Natural killer cell (primary cell): ENCODE results near the gene KRT7. TPM values are rescaled to one million over a fixed set of nuclear protein-coding genes. Genes with fewer than 3 reads are reported as not detected.

Experiments used
- ATAC-seq, 3 donors: fragments of 150-1000 bp in 2 of 3; fragments of 200-7000 bp in 1 of 3; cut with Tn5 transposase; 1 replicate in 1 of 3; 2 replicates in 2 of 3; pipeline ENCODE4 v1.10.0; 2021; ENCODE audit warnings: mild to moderate bottlenecking in 2 of 3, moderate library complexity in 2 of 3
- DNase-seq, 2 donors: peaks; one replicate each; pipeline versions ENCODE4 v3.0.0 to v3.0.0-alpha.2; 2013 to 2021; ENCODE audit warnings: mixed read lengths in 1 of 2
- H3K27ac ChIP-seq: one replicate; pipeline ENCODE4 v1.5.1; 2013; ENCODE audit warnings: mild to moderate bottlenecking, low read length
- H3K27me3 ChIP-seq: one replicate; pipeline ENCODE4 v1.6.1; 2013; ENCODE audit warnings: low read length; ENCODE audit not compliant: control insufficient read depth, insufficient read depth
- H3K36me3 ChIP-seq: one replicate; pipeline ENCODE4 v1.6.1; 2013; ENCODE audit warnings: low read length; ENCODE audit not compliant: control insufficient read depth, insufficient read depth
- H3K4me1 ChIP-seq: one replicate; pipeline ENCODE4 v1.6.1; 2013; ENCODE audit warnings: low read length; ENCODE audit not compliant: control insufficient read depth, insufficient read depth
- H3K4me3 ChIP-seq: one replicate; pipeline ENCODE4 v1.5.1; 2013; ENCODE audit warnings: low read length
- H3K9me3 ChIP-seq: one replicate; pipeline ENCODE4 v1.6.1; 2013; ENCODE audit warnings: low read length; ENCODE audit not compliant: control insufficient read depth, insufficient read depth
- H3K27ac Mint-ChIP-seq, 2 donors: one replicate each; pipeline ENCODE4 v1.8.0; 2022; ENCODE audit warnings: mild to moderate bottlenecking in 2 of 2, mixed read lengths in 2 of 2, moderate library complexity in 1 of 2
- H3K27me3 Mint-ChIP-seq, 2 donors: one replicate each; pipeline ENCODE4 v1.8.0; 2022; ENCODE audit warnings: low read depth in 2 of 2, mixed read lengths in 2 of 2
- H3K36me3 Mint-ChIP-seq: one replicate; pipeline ENCODE4 v1.8.0; 2022; ENCODE audit warnings: mixed read lengths
- H3K4me1 Mint-ChIP-seq, 2 donors: one replicate each; pipeline ENCODE4 v1.8.0; 2022; ENCODE audit warnings: mixed read lengths in 2 of 2
- H3K4me3 Mint-ChIP-seq: one replicate; pipeline ENCODE4 v1.8.0; 2022; ENCODE audit warnings: mild to moderate bottlenecking, moderate library complexity, mixed read lengths
- H3K9me3 Mint-ChIP-seq, 2 donors: one replicate each; pipeline ENCODE4 v1.8.0; 2022; ENCODE audit warnings: mixed read lengths in 2 of 2
- WGBS: methylation state at CpG from one replicate; pipeline ENCODE4 v1.1.7; 2013; ENCODE audit warnings: missing lambda C conversion rate; ENCODE audit not compliant: insufficient coverage; 5-methylcytosine and 5-hydroxymethylcytosine counted together
- intact Hi-C: fragments of 100-400 bp; cut with micrococcal nuclease; formaldehyde crosslinking; loops from one replicate; pipeline ENCODE4 v1.14.2; 2022
- total RNA-seq, 4 donors: library from RNA; stranded (reverse); fragments of 120-200 nt in 1 of 4; gene quantifications; one replicate each; pipeline versions ENCODE4 v1.2.3 to v1.2.4, GENCODE V29; 2013 to 2022
- TF ChIP-seq, protein P1 (sequence below): fragments of 200-600 bp; IDR thresholded peaks from one replicate; pipeline ENCODE4 v1.8.0; 2022; ENCODE audit warnings: antibody characterized with exemption

The KRT7 gene
- total RNA-seq, 3 donors from 2014 or later (not counting 1 experiment from before 2014, with no cell fraction given) = 0.54 TPM; not detected in 2

- no peak overlapping the region for H3K4me3 Mint-ChIP-seq
- H3K27ac ChIP-seq = no peak overlapping the region
- H3K9me3 ChIP-seq = no peaks in the 10 kb centered on the region
- TF ChIP-seq, protein P1, sequence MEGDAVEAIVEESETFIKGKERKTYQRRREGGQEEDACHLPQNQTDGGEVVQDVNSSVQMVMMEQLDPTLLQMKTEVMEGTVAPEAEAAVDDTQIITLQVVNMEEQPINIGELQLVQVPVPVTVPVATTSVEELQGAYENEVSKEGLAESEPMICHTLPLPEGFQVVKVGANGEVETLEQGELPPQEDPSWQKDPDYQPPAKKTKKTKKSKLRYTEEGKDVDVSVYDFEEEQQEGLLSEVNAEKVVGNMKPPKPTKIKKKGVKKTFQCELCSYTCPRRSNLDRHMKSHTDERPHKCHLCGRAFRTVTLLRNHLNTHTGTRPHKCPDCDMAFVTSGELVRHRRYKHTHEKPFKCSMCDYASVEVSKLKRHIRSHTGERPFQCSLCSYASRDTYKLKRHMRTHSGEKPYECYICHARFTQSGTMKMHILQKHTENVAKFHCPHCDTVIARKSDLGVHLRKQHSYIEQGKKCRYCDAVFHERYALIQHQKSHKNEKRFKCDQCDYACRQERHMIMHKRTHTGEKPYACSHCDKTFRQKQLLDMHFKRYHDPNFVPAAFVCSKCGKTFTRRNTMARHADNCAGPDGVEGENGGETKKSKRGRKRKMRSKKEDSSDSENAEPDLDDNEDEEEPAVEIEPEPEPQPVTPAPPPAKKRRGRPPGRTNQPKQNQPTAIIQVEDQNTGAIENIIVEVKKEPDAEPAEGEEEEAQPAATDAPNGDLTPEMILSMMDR = no peak
- no peaks in the 10 kb centered on the region for H3K27me3 ChIP-seq
- 83% methylated on average over 16 of the region's 16 CpGs for WGBS
- H3K4me3 ChIP-seq = no peak overlapping the region
- ATAC-seq (no peak), DNase-seq (no peak)
- H3K36me3 Mint-ChIP-seq = no peaks in the 10 kb centered on the region
- no peaks in the 10 kb centered on the region for H3K9me3 Mint-ChIP-seq
- peaks cover 29% of the 10 kb centered on the region for H3K4me1 ChIP-seq
- peaks cover 0 to 4% of the 10 kb centered on the region in 2 donors for H3K4me1 Mint-ChIP-seq
- no peak overlapping the region for H3K27ac Mint-ChIP-seq
- H3K27me3 Mint-ChIP-seq = peaks cover 0 to 13% of the 10 kb centered on the region in 2 donors
- intact Hi-C loops = no loop called here
- H3K36me3 ChIP-seq = no peaks in the 10 kb centered on the region
Measured at GRCh38 chr12:52190860-52191729, 41.9 kb upstream of the KRT7 start.

DNA sequence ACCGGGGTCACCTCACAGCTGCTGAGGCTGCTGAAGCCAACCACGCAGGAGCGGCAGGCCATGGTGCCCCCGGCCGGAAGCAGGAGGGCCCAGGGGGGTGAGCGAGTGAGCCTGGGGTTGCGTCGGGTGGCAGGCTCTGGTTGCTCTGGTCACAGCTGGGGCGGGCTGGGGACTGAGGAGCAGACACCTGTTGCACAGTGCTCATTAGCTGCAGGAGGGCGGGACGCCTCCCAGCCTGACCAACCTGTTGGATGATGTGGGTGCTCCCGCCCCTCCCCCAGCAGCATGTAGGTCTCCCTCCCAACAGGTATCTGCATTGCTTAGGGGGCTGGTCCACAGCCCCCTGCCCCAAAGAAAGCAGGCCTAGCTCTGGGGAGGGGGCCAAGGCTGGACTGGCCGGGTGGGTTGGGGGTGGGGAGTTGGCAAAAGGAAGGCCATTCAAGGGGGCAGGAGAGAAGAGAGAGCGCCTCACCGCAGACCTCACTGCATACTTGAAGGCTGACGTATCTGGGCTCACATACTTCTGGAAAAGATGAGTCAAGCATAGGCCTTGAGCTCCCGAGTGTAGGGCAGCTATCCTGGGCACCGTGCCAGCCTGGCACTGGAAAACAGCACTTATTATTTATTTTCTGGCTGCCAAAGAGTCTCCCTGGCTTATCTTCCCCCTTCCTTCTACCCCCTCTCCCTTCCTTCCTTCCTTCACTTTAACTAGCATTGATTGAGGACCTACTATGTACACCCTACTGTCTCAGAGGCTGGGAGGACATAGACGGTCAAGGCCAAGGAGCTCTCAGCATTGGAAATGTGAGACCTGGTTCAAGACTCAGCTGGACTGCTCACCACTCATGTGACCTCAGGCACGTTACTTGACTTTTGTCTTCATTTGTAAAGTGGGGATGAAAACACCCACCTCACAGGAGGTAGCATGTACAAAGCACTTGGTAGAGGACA lies 40.9 kb upstream of the KRT7 start, which contains the start of gene KRT80:
Gene KRT80 (minus strand): TSS at position 174 of the 951 bp plus-strand sequence. CDS start 112 bp downstream, at position 62.
- H3K9me3 ChIP-seq = no peaks in the 10 kb centered on the region
- no peak for DNase-seq
- H3K27me3 ChIP-seq = no peaks in the 10 kb centered on the region
- H3K9me3 Mint-ChIP-seq = no peaks in the 10 kb centered on the region
- intact Hi-C loops = no loop called here
- no peaks in the 10 kb centered on the region for H3K36me3 ChIP-seq
- no peak within 1 kb of the TSS for H3K27ac ChIP-seq
- H3K4me1 Mint-ChIP-seq = peaks cover 0 to 4% of the 10 kb centered on the region in 2 donors
- WGBS = 66% methylated on average over 20 of the region's 20 CpGs
- ATAC-seq = no peak
- H3K4me3 ChIP-seq = no peak within 1 kb of the TSS
- peaks cover 0 to 11% of the 10 kb centered on the region in 2 donors for H3K27me3 Mint-ChIP-seq
- no peaks in the 10 kb centered on the region for H3K36me3 Mint-ChIP-seq
- no peak within 1 kb of the TSS for H3K4me3 Mint-ChIP-seq
- H3K27ac Mint-ChIP-seq = no peak within 1 kb of the TSS
- peaks cover 25% of the 10 kb centered on the region for H3K4me1 ChIP-seq
- TF ChIP-seq, protein P1 = no peak

DNA sequence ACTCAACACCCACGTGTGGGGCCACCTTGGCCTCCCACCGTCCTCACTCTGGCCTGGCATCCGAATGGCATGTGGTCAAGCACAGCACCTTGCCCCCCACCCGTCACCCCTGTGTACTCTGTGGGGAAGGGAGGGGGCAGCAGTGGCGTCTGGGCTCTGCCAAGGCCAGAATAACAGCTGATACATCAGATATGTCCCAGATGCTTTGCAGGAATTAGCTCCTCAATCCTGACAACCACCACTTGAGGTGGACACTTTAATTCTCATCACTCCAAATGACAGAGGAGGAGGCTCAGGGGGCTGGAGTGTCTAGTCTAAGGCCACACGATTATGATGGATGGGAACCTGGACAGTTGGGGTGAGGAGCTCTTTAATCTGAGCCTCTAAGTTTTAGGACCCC lies 39.5 kb upstream of the KRT7 start:
- no peak overlapping the region for H3K4me3 ChIP-seq

More for the DNA sequence above, 39.5 kb upstream of the KRT7 start:
- H3K36me3 Mint-ChIP-seq = no peaks in the 10 kb centered on the region
- no peaks in the 10 kb centered on the region for H3K9me3 ChIP-seq
- DNase-seq (no peak), ATAC-seq (no peak)
- H3K27me3 Mint-ChIP-seq = peaks cover 0 to 11% of the 10 kb centered on the region in 2 donors
- no peak overlapping the region for H3K27ac Mint-ChIP-seq
- TF ChIP-seq, protein P1 = no peak
- intact Hi-C loops = no loop called here
- no peaks in the 10 kb centered on the region for H3K27me3 ChIP-seq
- no peaks in the 10 kb centered on the region for H3K36me3 ChIP-seq
- no peak overlapping the region for H3K27ac ChIP-seq
- no peaks in the 10 kb centered on the region for H3K9me3 Mint-ChIP-seq
- H3K4me1 Mint-ChIP-seq = peaks cover 0 to 4% of the 10 kb centered on the region in 2 donors
- H3K4me1 ChIP-seq = peaks cover 32% of the 10 kb centered on the region
- H3K4me3 Mint-ChIP-seq = no peak overlapping the region
- 46% methylated on average over 6 of the region's 6 CpGs for WGBS
